Glutamatergic neuron (in vitro differentiated cells): ENCODE measurements around the gene CDCA8. TPM values are rescaled to one million over a fixed set of nuclear protein-coding genes. Genes with fewer than 3 reads are reported as not detected.
A peak's percentile ranks its signal among the peaks of the same experiment; 100 is the strongest.

ENCODE experiments used
- DNase-seq: peaks from one replicate; pipeline ENCODE4 v3.0.0; 2022
- H3K27ac Mint-ChIP-seq: one replicate; pipeline ENCODE4 v1.8.0; 2020; ENCODE audit warnings: mild to moderate bottlenecking, mixed read lengths, inconsistent platforms; ENCODE audit not compliant: unreplicated experiment
- H3K27me3 Mint-ChIP-seq: one replicate; pipeline ENCODE4 v1.8.0; 2020; ENCODE audit warnings: mild to moderate bottlenecking, moderate library complexity, mixed read lengths, inconsistent platforms; ENCODE audit not compliant: unreplicated experiment
- H3K36me3 Mint-ChIP-seq: one replicate; pipeline ENCODE4 v1.8.0; 2020; ENCODE audit warnings: mild to moderate bottlenecking, mixed read lengths, inconsistent platforms; ENCODE audit not compliant: unreplicated experiment
- H3K4me1 Mint-ChIP-seq: one replicate; pipeline ENCODE4 v1.8.0; 2020; ENCODE audit warnings: mild to moderate bottlenecking, low read depth, mixed read lengths, inconsistent platforms; ENCODE audit not compliant: unreplicated experiment
- H3K4me3 Mint-ChIP-seq: one replicate; pipeline ENCODE4 v1.8.0; 2020; ENCODE audit warnings: mild to moderate bottlenecking, mixed read lengths, inconsistent platforms; ENCODE audit not compliant: unreplicated experiment
- H3K9me3 Mint-ChIP-seq: one replicate; pipeline ENCODE4 v1.8.0; 2020; ENCODE audit warnings: mild to moderate bottlenecking, moderate library complexity, mixed read lengths, inconsistent platforms; ENCODE audit not compliant: unreplicated experiment
- total RNA-seq: library from RNA; stranded (reverse); fragmentation: NEBNext Ultra II Directional; extraction: Animal tissue kit (Norgen Biotek cat#: 25700); gene quantifications from one replicate; pipeline ENCODE4 v1.2.1, GENCODE V29; 2021; ENCODE audit not compliant: unreplicated experiment
- TF ChIP-seq, protein P1 (sequence below): fragments of 200-600 bp; sonication (generic); IDR thresholded peaks from one replicate; pipeline ENCODE4 v1.5.0; 2021; ENCODE audit not compliant: partially characterized antibody, unreplicated experiment

Gene CDCA8
- total RNA-seq, 1 donor from 2014 or later: 10.4 TPM

DNA sequence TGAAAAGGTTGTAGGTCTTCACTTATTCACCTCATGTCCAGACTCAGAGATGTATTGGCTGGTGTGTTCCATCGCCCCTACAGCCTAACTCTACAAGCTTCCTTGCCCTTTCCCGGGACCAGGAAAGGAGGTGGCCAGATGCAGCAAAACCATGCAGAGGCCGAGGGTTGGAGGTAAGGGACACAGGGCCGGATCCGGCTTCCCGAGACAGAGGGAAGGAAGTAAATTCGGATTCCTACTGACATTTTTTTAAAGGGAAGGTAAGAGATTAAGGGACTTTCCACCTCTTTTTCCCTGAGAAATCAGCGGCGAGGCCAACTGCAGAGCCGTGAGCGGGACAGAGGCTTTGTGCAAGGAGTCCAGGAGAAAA is 59.9 kb downstream of the CDCA8 start:
- no peak for DNase-seq
- no peaks in the 10 kb centered on the region for H3K36me3 Mint-ChIP-seq
- TF ChIP-seq, protein P1, sequence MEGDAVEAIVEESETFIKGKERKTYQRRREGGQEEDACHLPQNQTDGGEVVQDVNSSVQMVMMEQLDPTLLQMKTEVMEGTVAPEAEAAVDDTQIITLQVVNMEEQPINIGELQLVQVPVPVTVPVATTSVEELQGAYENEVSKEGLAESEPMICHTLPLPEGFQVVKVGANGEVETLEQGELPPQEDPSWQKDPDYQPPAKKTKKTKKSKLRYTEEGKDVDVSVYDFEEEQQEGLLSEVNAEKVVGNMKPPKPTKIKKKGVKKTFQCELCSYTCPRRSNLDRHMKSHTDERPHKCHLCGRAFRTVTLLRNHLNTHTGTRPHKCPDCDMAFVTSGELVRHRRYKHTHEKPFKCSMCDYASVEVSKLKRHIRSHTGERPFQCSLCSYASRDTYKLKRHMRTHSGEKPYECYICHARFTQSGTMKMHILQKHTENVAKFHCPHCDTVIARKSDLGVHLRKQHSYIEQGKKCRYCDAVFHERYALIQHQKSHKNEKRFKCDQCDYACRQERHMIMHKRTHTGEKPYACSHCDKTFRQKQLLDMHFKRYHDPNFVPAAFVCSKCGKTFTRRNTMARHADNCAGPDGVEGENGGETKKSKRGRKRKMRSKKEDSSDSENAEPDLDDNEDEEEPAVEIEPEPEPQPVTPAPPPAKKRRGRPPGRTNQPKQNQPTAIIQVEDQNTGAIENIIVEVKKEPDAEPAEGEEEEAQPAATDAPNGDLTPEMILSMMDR: no peak
- no peaks in the 10 kb centered on the region for H3K4me1 Mint-ChIP-seq
- H3K27ac Mint-ChIP-seq: no peak overlapping the region
- H3K27me3 Mint-ChIP-seq: peaks cover 15% of the 10 kb centered on the region
- H3K4me3 Mint-ChIP-seq: peak overlapping the region; percentile 76
- H3K9me3 Mint-ChIP-seq: peaks cover 6% of the 10 kb centered on the region

DNA sequence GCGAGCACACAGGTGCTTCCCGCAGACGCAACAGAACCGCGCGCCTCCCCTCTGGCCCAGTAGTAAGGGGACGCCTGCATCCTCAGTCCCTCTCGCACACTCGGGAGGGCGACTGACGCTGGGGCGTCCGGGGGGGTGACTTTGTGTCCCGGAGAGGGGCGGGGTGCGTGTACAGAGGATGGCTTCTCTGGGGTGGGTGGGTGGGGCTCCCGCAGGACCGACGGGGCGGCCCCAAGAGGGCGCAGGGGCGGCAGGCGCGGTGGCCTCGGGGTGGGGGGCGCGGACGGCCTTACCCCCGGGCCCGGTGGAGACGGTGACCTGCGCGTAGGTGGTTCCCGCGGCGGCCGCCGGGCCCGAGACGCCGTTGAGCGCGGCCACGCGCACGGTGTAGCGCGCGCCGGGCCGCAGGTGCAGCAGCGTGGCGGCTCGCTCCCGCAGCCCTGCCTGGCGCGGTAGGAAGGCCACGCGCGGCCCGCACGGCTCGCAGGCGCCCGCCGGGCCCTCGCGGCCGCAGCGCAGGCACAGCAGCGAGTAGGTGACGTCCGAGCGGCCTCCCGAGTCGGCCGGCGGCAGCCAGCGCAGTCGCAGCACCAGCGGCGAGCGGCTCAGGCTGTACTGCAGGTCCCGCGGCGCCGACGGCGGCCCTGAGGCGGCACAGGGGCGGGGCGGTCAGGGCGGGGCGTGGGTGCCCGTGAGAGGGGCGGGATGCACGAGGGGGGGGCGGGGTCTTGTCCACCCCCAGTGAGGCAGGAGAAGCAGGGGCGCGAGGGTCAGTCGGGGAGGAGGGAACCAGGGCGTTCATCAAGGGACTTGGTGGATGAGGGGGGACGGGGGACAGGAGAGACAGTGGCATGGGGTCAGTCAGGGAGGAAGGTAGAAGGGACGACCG is 60.5 kb downstream of the CDCA8 start:
- DNase-seq: peak; percentile 82
- Mint-ChIP-seq H3K27ac (no peak overlapping the region), H3K4me1 (no peaks in the 10 kb centered on the region), H3K36me3 (no peaks in the 10 kb centered on the region), H3K9me3 (peaks cover 6% of the 10 kb centered on the region), H3K4me3 (peak overlapping the region; percentile 76), H3K27me3 (peaks cover 15% of the 10 kb centered on the region)
- TF ChIP-seq, protein P1: no peak

DNA sequence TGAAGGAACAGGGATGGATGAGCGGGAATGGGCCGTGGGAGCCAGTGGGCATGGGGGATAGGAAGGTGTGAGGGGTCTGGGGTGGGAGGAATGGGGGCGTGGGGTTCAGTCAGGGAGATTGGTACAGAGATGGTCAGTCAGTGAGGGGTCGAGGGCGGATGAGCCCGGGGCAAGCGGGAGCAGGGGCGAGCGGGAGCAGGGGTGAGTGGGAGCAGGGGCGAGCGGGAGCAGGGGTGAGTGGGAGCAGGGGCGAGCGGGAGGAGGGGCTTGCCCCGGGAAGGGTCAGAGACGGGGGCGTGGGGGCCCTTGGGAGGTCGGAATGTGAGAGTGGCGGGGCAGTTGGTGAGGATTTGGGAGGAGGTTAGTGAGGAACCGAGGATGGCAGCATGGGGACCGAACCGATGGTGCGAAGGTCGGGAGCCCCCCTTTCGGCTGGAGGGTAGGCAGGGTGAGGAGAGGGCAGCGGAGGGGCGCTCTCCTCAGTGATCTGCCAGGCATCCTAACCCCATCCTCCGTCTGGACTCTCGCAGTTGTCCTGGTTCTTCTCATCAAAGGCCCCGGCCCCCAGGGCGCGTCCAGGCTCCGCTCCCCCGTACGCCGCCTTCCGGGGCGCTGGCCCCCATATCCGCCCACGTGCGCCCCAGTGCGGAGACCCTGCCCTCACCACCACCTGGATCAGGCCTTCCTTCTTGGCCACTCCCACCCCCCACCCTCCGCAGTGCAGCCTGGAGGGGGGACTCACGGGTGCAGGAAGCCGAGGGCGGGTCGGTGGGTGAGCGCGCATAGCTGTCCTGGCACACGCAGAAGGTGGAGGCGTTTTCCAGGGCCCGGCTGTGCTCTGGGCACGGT is 61.4 kb downstream of the CDCA8 start:
- TF ChIP-seq, protein P1: no peak
- DNase-seq: no peak
- Mint-ChIP-seq H3K36me3 (no peaks in the 10 kb centered on the region), H3K4me1 (no peaks in the 10 kb centered on the region), H3K27me3 (peaks cover 15% of the 10 kb centered on the region), H3K27ac (no peak overlapping the region), H3K9me3 (peaks cover 6% of the 10 kb centered on the region), H3K4me3 (peak overlapping the region; percentile 61)

DNA sequence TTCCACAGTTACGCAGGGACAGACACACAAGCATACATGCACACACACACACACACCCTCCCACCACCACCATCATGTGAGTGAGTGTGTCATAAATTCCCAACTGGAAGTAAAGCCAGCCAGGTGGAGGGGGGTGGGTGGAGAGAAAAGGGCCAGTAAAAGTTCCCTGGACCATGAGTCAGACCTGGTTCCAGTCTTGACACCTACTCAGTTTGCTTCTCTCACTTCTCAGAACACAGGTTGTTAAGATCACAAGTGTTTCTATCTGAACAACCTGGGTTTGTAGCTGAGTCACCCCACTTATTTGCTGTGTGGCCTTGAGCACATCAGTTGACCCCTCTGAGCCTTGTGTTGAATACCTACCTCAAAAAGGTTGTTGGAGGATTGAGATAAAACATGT is 63.0 kb downstream of the CDCA8 start:
- Mint-ChIP-seq H3K27me3 (peaks cover 15% of the 10 kb centered on the region), H3K9me3 (peaks cover 6% of the 10 kb centered on the region), H3K4me1 (no peaks in the 10 kb centered on the region), H3K36me3 (no peaks in the 10 kb centered on the region), H3K27ac (no peak overlapping the region), H3K4me3 (no peak overlapping the region)
- TF ChIP-seq, protein P1: no peak
- DNase-seq: no peak
